ENCODE data around the gene UGGT2.
"Not testable (repeated sequence)": the region's sequence is repeated elsewhere in the genome, so short reads cannot be mapped to it uniquely, and the experiment has no call there.

Gene UGGT2

DNA sequence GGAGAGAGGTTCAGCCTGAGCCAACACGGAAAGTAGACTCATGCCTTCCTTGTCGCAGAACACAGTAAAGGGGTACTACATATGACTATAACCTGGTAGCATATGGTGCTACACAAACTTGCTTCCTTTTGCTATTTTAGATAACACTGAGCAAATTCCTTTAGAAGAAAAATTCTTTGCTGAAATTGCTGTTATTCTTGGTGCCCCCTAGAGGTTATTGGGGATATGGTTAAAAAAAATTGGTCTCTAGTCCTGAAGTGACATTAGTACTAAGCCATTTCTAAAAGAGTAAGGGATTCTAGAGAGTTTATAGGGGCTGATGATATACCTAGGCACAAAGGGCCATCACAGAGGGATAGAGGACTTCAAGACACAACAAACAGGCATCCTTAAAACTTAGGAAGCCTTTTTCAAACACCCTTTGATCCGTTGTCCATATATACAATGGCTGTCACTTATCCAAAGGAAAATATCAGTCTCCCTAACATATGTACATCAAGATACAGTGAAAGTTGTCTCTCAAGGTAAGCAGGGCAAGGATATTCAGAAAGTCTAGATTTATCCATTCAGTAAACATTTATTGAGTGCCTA lies 22.8 kb upstream of the UGGT2 start:
- Mint-ChIP-seq H3K4me3 (no peak overlapping the region), H3K4me1 (no peaks in the 10 kb centered on the region), H3K27me3 (peaks cover 21% of the 10 kb centered on the region), H3K27ac (no peak overlapping the region), H3K9me3 (peaks cover 3% of the 10 kb centered on the region), H3K36me3 (no peaks in the 10 kb centered on the region)
- no peak for ATAC-seq

DNA sequence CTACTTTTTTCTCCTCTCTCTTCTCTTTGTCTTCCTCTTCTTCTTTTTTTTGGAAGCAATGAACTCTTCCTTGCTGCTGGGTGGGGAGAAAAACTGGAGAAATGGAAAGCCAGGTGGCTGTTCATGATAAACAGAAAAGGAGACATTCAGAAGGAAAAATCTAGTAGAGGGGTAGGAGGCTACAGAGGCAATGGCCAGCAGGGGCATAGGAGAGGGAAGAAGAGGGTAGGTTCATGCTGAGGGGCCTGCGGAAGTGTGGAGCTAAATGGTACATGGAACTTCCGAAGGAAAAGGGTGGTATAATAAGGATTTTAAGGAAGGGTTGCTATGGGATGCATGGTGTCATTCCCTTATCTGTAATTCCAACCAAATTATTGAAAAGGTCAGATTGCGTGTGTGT lies 19.2 kb upstream of the UGGT2 start:
- Mint-ChIP-seq H3K36me3 (no peaks in the 10 kb centered on the region), H3K27ac (no peak overlapping the region), H3K4me3 (no peak overlapping the region), H3K9me3 (peaks cover 3% of the 10 kb centered on the region), H3K4me1 (no peaks in the 10 kb centered on the region), H3K27me3 (peaks cover 21% of the 10 kb centered on the region)
- ATAC-seq = no peak

DNA sequence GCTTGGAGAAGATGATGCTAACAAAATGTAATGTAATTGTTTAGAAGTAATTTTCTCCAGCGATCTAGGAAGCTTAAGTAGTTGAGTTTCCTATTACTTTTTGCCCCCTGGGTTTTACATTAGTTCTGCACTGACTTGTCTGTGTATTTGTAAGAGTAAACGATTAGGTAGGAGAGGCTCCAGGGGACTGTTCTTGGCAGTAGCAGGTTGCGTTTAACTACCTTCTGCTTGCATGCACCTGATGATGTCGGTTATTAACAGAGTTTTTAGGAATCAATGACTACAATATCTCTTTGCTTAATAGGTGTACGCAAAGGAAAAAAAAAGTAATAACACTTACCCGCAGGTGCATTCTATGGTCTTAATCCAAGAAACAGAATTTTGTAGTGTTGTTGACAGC lies 18.3 kb upstream of the UGGT2 start:
- Mint-ChIP-seq H3K27me3 (peaks cover 12% of the 10 kb centered on the region), H3K36me3 (no peaks in the 10 kb centered on the region), H3K4me1 (no peaks in the 10 kb centered on the region), H3K4me3 (no peak overlapping the region), H3K9me3 (peaks cover 3% of the 10 kb centered on the region), H3K27ac (no peak overlapping the region)
- no peak for ATAC-seq

DNA sequence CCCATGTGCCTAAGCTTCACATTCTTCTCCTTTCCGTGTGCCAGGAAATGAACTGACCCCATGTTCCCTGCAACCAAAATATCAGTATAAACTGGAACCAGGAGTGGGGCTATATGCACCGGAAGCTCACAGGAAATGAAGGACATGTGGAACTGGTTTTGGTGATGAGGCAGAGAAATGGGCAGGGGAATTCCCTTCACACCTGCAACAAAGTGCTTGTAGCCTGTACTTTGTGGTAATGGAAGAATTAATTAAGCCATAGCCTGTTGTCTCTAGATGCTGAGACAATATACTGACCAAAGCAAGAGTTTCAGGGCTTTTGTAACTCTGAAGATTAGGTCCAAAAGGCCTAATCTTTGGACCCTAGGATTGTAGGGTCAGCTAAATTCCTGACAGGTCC lies 15.5 kb upstream of the UGGT2 start:
- Mint-ChIP-seq H3K27me3 (peaks cover 17% of the 10 kb centered on the region), H3K4me1 (no peaks in the 10 kb centered on the region), H3K9me3 (peaks cover 3% of the 10 kb centered on the region), H3K27ac (no peak overlapping the region), H3K36me3 (no peaks in the 10 kb centered on the region), H3K4me3 (no peak overlapping the region)
- no peak for ATAC-seq

DNA sequence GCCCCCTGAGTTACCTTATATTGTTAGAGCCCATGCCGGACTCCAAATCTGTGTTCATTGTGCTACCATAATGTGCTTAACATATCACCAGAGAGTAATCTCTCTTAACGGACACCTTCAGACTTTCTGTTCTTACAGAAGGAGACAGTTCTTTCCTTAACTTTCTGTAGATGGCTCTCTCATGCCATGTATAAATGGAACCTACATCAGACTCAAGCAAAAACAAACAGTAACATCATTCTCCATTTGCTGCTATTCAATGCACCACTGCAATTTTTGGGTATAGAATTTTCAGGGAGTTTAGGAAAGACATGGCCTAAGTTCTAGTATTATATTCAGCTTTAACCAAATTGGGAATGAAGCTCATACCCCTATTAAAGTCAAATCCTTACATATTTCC lies 12.6 kb upstream of the UGGT2 start:
- Mint-ChIP-seq H3K4me3 (no peak overlapping the region), H3K36me3 (no peaks in the 10 kb centered on the region), H3K27me3 (peaks cover 7% of the 10 kb centered on the region), H3K27ac (no peak overlapping the region), H3K9me3 (peaks cover 3% of the 10 kb centered on the region), H3K4me1 (no peaks in the 10 kb centered on the region)
- no peak for ATAC-seq

DNA sequence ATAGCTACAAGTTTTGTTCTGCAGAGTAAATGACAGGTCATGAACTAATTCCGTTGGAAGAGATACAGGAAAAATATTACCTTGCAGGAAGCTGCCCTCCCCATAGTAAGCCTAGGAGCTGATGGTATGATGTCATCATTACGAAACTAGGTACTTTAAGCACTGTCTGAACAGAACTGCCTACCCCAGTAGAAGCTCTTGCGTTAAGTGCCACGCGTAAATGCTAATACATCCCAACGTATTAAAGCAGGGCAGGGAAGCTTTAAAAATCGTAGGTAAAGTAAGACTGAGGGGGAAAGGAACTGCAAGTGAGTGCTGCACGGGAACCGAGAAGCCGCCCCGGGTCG lies 572 bp downstream of the UGGT2 start:
- no peaks in the 10 kb centered on the region for H3K36me3 Mint-ChIP-seq
- no peaks in the 10 kb centered on the region for H3K27me3 Mint-ChIP-seq
- peak overlapping the region; percentile 87 for H3K4me3 Mint-ChIP-seq
- peaks cover 11% of the 10 kb centered on the region for H3K4me1 Mint-ChIP-seq
- peaks cover 2% of the 10 kb centered on the region for H3K9me3 Mint-ChIP-seq
- ATAC-seq = peak; percentile 41
- peak overlapping the region; percentile 67 for H3K27ac Mint-ChIP-seq

DNA sequence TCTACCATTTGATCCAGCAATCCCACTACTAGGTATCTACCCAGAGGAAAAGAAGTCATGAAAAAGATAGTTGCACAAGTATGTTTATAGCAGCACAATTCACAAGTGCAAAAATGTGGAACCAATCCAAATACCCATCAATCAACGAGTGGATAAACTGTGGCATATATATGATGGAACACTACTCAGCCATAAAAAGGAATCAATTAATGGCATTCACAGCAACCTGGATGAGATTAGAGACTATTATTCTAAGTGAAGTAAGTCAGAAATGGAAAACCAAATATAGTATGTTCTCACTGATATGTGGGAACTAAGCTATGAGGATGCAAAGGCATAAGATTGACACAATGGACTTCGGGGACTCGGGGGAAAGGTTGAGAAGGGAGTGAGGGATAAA lies 1.3 kb downstream of the UGGT2 start:
- ATAC-seq, H3K27ac Mint-ChIP-seq, H3K27me3 Mint-ChIP-seq, H3K4me3 Mint-ChIP-seq, H3K36me3 Mint-ChIP-seq, H3K9me3 Mint-ChIP-seq: not testable (repeated sequence)
- H3K4me1 Mint-ChIP-seq = peaks cover 11% of the 10 kb centered on the region

DNA sequence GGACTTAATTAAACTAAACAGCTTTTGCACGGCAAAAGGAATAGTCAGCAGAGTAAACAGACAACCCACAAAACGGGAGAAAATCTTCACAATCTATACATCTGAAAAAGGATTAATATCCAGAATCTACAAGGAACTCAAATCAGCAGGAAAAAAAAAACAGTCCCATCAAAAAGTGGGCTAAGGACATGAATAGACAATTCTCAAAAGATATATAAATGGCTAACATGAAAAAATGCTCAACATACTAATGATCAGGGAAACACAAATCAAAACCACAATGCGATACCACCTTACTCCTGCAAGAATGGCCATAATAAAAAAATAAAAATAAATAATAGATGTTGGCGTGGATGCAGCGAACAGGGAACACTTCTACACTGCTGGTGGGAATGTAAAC lies 1.7 kb downstream of the UGGT2 start:
- H3K27me3 Mint-ChIP-seq, H3K27ac Mint-ChIP-seq, H3K9me3 Mint-ChIP-seq, H3K36me3 Mint-ChIP-seq, ATAC-seq, H3K4me3 Mint-ChIP-seq: not testable (repeated sequence)
- H3K4me1 Mint-ChIP-seq = peaks cover 11% of the 10 kb centered on the region

DNA sequence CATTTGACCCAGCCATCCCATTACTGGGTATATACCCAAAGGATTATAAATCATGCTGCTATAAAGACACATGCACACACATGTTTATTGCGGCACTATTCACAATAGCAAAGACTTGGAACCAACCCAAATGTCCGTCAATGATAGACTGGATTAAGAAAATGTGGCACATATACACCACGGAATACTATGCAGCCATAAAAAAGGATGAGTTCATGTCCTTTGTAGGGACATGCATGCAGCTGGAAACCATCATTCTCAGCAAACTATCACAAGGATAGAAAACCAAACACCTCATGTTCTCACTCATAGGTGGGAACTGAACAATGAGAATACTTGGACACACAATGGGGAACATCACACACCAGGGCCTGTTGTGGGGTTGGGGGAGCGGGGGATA lies 2.2 kb downstream of the UGGT2 start:
- H3K4me3 Mint-ChIP-seq, H3K27ac Mint-ChIP-seq, H3K36me3 Mint-ChIP-seq, ATAC-seq, H3K9me3 Mint-ChIP-seq, H3K27me3 Mint-ChIP-seq: not testable (repeated sequence)
- H3K4me1 Mint-ChIP-seq = peaks cover 11% of the 10 kb centered on the region

DNA sequence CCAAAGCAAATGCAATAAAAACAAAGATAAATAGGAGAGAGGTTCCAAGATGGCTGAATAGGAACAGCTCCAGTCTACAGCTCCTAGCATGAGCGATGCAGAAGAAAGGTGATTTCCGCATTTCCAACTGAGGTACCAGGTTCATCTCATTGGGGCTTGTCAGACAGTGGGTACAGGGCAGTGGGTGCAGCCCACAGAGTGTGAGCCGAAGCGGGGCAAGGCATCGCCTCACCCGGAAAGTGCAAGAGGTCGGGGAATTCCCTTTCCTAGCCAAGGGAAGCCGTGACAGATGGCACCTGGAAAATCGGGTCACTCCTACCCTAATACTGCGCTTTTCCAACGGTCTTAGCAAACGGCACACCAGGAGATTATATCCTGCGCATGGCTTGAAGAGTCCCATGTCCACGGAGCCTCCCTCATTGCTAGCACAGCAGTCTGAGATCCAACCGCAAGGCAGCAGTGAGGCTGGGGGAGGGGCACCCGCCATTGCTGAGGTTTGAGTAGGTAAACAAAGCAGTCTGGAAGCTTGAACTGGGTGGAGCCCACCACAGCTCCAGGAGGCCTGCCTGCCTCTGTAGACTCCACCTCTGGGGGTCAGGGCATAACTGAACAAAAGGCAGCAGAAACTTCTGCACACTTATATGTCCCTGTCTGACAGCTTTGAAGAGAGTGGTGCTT lies 6.6 kb downstream of the UGGT2 start:
- H3K4me3 Mint-ChIP-seq, H3K27ac Mint-ChIP-seq, H3K27me3 Mint-ChIP-seq, H3K4me1 Mint-ChIP-seq, H3K9me3 Mint-ChIP-seq, H3K36me3 Mint-ChIP-seq, ATAC-seq: not testable (repeated sequence)

DNA sequence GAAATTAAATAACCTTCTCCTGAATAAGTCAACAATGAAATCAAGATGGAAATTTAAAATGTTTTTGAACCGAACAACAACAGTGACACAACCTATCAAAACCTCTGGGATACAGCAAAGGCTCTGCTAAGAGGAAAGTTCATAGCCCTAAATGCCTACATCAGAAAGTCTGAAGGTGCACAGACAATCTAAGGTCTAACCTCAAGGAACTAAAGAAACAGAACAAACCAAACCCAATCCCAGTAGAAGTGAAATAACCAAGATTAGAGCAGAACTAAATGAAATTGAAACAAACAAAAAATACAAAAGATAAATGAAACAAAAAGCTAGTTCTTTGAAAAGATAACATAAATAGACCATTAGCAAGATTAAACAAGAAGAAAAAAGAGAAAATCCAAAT lies 9.0 kb downstream of the UGGT2 start:
- peaks cover 7% of the 10 kb centered on the region for H3K9me3 Mint-ChIP-seq
- ATAC-seq = no peak
- H3K4me1 Mint-ChIP-seq = no peaks in the 10 kb centered on the region
- no peaks in the 10 kb centered on the region for H3K27me3 Mint-ChIP-seq
- H3K36me3 Mint-ChIP-seq = peaks cover 6% of the 10 kb centered on the region
- no peak overlapping the region for H3K4me3 Mint-ChIP-seq
- H3K27ac Mint-ChIP-seq = no peak overlapping the region

DNA sequence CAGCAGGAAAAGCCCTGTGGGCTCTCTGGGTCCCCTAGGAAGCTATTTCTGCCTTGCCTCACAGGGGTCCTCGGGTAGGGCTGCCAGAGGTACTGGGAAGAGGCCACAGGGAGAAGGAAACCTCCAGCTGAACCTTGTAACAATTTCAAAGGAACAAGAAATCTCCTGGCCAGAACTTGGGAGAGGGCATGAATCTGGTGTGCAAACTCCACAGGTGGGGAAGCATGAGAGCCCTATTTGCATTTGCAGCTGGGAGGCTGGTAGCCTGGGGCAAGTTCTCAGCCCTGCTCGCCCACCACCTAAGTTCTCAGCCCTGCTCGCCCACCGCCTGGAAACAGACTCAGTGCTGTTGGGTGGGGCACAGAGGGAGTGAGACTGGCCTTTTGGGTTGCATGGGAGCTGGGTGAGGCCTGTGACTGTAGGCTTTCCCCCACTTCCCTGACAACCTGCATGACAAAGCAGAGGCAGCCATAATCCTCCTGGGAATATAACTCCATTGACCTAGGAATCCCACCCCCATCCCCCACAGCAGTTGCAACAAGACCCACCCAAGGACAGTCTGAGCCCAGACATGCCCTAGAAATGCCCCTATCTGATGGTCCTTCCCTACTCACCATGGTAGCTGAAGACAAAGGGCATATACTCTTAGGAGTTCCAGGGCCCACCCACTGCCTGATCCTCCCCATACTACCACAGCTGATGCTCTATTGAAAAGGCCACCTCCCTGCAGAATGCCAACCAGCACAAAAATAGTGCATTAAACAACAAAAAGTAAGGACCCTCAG lies 11.7 kb downstream of the UGGT2 start:
- no peaks in the 10 kb centered on the region for H3K27me3 Mint-ChIP-seq
- H3K4me3 Mint-ChIP-seq = no peak overlapping the region
- H3K9me3 Mint-ChIP-seq = peaks cover 7% of the 10 kb centered on the region
- no peak for ATAC-seq
- peaks cover 6% of the 10 kb centered on the region for H3K36me3 Mint-ChIP-seq
- H3K27ac Mint-ChIP-seq = no peak overlapping the region
- no peaks in the 10 kb centered on the region for H3K4me1 Mint-ChIP-seq

DNA sequence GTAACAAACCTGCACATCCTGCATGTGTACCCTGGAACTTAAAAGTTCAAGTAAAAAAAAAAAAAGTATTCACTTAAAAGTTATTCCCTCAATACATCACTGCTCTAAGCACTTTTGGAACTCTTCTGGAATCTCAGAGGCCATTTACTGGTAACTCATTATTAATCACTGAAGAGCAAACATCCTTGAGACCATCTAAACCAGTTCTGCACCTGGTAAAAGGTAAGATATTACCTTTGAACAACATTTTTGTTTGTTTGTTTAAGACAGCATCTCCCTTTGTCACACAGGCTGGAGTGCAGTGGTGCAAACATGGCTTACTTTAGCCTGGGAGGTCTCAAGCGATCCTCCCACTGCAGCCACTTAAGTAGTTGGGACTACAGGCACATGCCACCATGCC lies 16.7 kb downstream of the UGGT2 start:
- Mint-ChIP-seq H3K4me3 (no peak overlapping the region), H3K9me3 (no peaks in the 10 kb centered on the region), H3K4me1 (no peaks in the 10 kb centered on the region), H3K27me3 (no peaks in the 10 kb centered on the region), H3K27ac (no peak overlapping the region), H3K36me3 (no peaks in the 10 kb centered on the region)
- no peak for ATAC-seq

DNA sequence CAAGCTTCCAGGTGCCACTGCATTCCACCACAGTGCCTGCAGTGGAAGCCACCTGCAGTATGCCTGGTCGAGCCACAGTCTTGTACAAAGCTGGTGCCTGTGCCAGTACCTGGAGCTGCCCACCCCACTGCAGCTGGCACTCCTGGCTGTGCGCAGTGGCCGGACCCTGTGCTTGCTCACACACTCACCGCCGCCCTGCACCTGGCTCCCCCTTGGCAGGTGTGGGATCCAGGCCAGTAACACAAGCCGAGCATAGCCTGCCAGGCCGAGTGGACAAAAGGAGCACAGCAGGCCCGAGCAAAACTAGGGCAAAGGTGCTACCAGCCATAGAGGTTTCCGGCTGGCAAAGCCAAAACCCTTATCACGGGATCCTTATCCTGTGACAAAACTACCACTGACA lies 18.5 kb downstream of the UGGT2 start:
- Mint-ChIP-seq H3K4me3 (no peak overlapping the region), H3K9me3 (no peaks in the 10 kb centered on the region), H3K4me1 (no peaks in the 10 kb centered on the region), H3K27me3 (no peaks in the 10 kb centered on the region), H3K27ac (no peak overlapping the region), H3K36me3 (no peaks in the 10 kb centered on the region)
- ATAC-seq = no peak

DNA sequence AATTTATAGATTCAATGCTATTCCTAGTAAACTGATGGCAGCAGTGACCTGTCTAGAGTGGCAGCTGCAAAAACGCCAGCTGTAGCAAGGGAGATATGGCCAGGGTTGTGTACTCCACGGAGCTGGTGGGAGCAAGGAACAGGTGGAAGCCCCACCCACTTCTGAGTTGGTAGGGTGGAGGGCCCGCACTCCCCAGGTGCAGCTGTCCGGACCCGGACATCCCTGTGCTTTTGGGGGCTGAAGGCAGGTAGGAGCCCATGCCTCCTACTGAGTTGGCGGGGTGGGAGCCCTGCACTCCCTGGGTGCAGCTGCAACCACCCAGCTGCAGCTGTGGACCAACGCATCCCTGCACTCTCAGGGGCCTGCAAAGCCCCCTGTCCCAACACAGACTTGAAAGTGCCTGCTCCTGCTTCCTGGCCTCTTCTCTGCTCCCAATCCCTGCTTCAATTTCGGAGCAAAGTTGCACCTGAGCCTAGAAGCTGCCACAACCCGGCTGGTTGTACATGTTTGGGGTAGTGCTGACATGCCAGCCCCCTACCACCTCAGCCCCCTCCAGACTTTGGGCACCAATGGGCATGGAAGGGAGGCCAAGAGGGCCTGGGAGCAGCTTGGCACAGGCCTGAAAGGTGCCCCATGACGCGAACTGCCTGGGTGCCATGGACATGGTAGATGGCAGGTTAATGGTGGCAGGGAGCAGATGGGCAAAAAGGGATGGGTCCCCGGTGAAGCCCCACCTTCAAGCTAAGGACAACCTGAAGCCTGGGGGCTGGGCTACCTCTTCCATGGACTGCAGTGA lies 19.8 kb downstream of the UGGT2 start:
- no peak for ATAC-seq
- no peaks in the 10 kb centered on the region for H3K36me3 Mint-ChIP-seq

More for the DNA sequence above, 19.8 kb downstream of the UGGT2 start:
- Mint-ChIP-seq H3K9me3 (no peaks in the 10 kb centered on the region), H3K27ac (no peak overlapping the region), H3K27me3 (no peaks in the 10 kb centered on the region), H3K4me1 (no peaks in the 10 kb centered on the region), H3K4me3 (no peak overlapping the region)

Measured in stimulated activated memory B cell treated with anti-CD40 and anti-IgM and Interleukin-4, amounts not matched to agents 10 μg/mL and 1 μg/mL and 100 μg/mL, for 72 hours (primary cell).